Measurements from ENCODE around the gene ZIC4.

ZIC4 gene

DNA sequence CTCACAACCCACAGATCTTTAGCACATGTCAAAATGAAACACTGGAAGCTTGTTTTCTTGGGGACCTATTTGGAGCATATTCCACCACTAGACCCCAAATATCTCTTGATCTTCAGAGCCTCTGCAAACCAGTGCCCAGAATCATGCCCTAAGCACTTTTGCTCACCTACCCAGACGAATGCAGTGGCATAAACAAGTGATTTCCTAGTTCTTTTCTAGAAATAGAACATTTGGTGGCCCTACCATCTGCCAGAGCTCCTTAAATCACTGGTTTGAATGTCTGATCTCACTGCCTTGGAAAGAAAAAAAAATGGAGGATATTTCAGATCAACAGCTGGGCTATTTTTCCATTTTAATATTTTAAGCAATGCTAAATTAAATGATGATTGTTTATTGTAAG lies 5.3 kb downstream of the ZIC4 start:
- no peak for TF ChIP-seq SIN3A (IDR thresholded peaks at IDR 0.05; ENCODE audit: borderline replicate concordance, insufficient read depth, low read length)
- no peak for TF ChIP-seq POLR2AphosphoS5 (IDR thresholded peaks at IDR 0.05; ENCODE audit: low read depth, low read length)
- TF ChIP-seq, protein P1, sequence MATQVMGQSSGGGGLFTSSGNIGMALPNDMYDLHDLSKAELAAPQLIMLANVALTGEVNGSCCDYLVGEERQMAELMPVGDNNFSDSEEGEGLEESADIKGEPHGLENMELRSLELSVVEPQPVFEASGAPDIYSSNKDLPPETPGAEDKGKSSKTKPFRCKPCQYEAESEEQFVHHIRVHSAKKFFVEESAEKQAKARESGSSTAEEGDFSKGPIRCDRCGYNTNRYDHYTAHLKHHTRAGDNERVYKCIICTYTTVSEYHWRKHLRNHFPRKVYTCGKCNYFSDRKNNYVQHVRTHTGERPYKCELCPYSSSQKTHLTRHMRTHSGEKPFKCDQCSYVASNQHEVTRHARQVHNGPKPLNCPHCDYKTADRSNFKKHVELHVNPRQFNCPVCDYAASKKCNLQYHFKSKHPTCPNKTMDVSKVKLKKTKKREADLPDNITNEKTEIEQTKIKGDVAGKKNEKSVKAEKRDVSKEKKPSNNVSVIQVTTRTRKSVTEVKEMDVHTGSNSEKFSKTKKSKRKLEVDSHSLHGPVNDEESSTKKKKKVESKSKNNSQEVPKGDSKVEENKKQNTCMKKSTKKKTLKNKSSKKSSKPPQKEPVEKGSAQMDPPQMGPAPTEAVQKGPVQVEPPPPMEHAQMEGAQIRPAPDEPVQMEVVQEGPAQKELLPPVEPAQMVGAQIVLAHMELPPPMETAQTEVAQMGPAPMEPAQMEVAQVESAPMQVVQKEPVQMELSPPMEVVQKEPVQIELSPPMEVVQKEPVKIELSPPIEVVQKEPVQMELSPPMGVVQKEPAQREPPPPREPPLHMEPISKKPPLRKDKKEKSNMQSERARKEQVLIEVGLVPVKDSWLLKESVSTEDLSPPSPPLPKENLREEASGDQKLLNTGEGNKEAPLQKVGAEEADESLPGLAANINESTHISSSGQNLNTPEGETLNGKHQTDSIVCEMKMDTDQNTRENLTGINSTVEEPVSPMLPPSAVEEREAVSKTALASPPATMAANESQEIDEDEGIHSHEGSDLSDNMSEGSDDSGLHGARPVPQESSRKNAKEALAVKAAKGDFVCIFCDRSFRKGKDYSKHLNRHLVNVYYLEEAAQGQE (IDR thresholded peaks at IDR 0.05; ENCODE audit: insufficient read depth in 1 of 2, low read depth in 2 of 2, low read length in 2 of 2) = no peak
- TF ChIP-seq FOXP2 (optimal IDR thresholded peaks at IDR 0.05; ENCODE audit: borderline replicate concordance, extremely low read depth, extremely low read length, insufficient read depth) = no peak
- TF ChIP-seq TAF1 (IDR thresholded peaks at IDR 0.05; ENCODE audit: borderline replicate concordance, insufficient read depth, low read length) = no peak

DNA sequence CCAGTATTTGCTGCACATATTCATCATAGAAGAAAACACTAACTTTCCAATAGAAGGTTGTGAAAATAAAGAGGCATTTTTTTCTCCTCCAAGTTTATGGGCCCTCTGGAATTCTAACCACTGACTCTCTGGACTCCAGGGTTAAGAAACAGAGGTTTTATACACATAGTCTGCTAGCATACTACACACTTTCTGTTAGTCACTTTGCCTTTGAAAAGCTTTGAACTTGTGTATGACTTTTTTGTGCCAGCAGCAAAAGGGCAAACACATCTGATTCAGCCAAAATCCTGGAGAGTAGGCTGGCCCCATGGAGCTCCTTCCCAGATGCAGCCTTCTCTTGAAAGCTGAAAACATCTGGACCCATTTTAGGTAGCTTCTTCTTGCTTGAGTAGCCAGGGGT lies 6.2 kb downstream of the ZIC4 start:
- TF ChIP-seq SIN3A (IDR thresholded peaks at IDR 0.05; ENCODE audit: borderline replicate concordance, insufficient read depth, low read length) = no peak
- no peak for TF ChIP-seq POLR2AphosphoS5 (IDR thresholded peaks at IDR 0.05; ENCODE audit: low read depth, low read length)
- TF ChIP-seq TAF1 (IDR thresholded peaks at IDR 0.05; ENCODE audit: borderline replicate concordance, insufficient read depth, low read length) = no peak
- TF ChIP-seq, protein P1 (IDR thresholded peaks at IDR 0.05; ENCODE audit: insufficient read depth in 1 of 2, low read depth in 2 of 2, low read length in 2 of 2) = no peak
- no peak for TF ChIP-seq FOXP2 (optimal IDR thresholded peaks at IDR 0.05; ENCODE audit: borderline replicate concordance, extremely low read depth, extremely low read length, insufficient read depth)

DNA sequence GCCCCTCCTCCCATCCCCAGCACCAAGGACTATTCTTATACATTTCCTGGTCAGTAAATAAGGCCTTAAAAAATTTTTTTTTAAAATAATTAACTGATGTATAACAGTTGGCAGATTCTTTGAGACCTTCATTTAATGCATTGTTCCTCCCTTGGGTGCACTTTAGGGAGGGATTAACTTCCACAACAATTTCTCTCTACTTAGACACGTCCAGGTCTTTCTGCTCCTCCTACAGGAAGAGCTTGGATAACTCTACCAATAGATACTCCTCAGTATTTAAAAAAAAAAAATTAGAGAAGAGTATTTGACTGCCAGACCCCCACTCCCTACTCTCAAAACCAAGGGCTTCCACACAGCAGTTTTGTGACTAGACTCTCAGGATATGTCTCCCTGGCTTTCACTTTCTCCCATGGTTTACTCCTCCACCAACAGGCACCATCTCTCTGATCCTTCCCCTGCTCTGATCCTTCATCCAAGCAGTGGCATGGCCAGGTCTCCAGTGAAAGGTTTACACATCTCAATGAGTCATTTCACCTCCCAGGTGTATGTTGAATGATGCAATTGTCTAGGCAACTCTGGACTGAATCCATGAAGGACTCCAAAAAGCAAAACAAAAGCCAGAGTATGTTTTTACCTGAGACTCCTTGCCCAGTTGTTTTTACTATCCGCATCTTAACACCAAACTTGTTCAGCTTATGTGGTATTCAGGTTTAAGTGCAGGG lies 7.4 kb downstream of the ZIC4 start:
- TF ChIP-seq FOXP2 (optimal IDR thresholded peaks at IDR 0.05; ENCODE audit: borderline replicate concordance, extremely low read depth, extremely low read length, insufficient read depth) = no peak

DNA sequence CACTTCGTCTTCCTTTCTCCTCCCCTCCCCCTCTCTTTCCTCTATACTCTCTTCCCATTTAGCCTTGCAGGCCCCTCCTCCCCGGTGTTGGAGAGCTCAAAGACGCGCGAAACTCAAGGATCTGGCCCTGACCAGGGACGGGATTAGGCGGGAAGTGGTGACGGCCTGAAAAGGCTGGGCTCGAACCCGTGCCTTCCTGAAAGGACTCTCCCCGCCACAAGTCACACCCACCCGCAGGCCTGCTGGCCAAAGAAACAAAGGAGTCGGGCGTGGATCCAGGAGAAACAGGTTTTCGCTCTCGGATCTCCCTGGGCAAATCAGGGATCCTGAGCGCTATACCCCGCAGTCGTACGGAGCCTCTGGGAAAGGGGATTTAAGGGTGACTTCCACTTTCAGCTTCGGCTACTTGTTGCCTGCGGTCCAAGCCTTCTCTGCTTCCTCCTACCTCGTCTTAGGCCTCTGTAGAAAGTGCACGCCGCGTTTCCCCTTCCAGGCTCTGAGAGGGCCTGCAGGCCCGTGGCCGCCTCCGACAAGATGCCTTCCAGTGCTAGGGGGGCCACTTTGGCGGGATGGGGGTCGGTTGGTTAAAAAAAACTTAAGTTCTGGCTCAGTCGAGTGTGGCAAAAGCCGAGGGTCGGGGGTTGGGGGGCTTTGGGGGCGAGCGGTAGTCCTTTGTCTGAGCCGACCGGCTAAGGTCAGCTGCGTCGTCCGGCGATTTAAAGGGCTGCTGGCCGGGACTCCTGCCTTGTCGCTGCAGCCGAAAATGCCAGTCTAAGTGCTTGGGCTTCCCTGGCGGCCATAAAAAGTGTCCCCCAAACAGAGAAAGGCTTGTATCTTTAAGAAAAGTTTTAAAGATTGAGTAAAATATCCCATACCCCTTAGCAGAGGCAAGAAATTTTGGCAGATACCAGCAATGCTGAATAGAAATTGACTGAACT lies 8.2 kb downstream of the ZIC4 start:
- TF ChIP-seq SIN3A (IDR thresholded peaks at IDR 0.05; ENCODE audit: borderline replicate concordance, insufficient read depth, low read length) (no peak), FOXP2 (optimal IDR thresholded peaks at IDR 0.05; ENCODE audit: borderline replicate concordance, extremely low read depth, extremely low read length, insufficient read depth) (no peak), TAF1 (IDR thresholded peaks at IDR 0.05; ENCODE audit: borderline replicate concordance, insufficient read depth, low read length) (no peak), POLR2AphosphoS5 (IDR thresholded peaks at IDR 0.05; ENCODE audit: low read depth, low read length) (no peak)
- TF ChIP-seq, protein P1 (IDR thresholded peaks at IDR 0.05; ENCODE audit: insufficient read depth in 1 of 2, low read depth in 2 of 2, low read length in 2 of 2) = no peak

DNA sequence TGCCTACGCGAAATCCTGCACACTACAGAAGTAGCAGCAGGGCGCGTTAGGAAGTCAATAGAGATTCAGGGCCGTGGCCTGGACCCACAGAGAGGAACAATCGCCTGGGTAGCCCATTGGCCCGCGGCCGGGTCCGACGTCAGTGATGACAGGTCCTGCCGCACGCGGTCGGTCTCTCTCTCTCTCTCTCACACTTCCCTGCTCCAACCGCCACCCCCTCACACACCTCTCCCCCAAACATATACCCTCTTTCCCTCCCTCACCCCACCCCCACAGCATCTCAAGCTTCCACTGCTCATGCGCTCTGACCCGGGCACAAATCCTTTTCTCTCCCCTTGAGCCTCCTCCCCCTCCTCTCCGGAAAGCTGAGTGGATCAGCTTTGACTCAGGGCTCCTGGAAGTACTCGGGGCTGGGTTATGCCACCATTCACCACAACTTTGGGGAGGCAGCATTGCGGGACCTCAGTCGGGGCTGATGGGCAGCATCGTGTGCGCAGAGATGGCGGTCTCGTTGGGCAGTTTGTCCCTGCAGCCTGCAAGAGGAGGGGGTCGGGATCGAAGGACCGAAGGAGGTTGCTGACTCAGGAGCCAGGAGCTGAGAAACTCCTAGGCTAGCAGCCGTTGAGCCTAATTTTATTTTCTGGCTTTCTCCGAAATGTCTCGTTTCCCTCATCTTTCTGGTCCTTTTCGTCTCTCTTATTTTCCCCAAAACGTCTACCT lies 9.0 kb downstream of the ZIC4 start:
- TF ChIP-seq, protein P1 (IDR thresholded peaks at IDR 0.05; ENCODE audit: insufficient read depth in 1 of 2, low read depth in 2 of 2, low read length in 2 of 2) = no peak
- TF ChIP-seq TAF1 (IDR thresholded peaks at IDR 0.05; ENCODE audit: borderline replicate concordance, insufficient read depth, low read length) (no peak), POLR2AphosphoS5 (IDR thresholded peaks at IDR 0.05; ENCODE audit: low read depth, low read length) (peak; percentile 62; the same call in 1 of the 2 replicates)
